KBM-7 (cell line): Measurements from ENCODE around the gene ZFHX2.
"Not testable (repeated sequence)": the region's sequence is repeated elsewhere in the genome, so short reads cannot be mapped to it uniquely, and the experiment has no call there.

ENCODE experiments used
- DNase-seq: peaks from one replicate; pipeline ENCODE4 v3.0.0-alpha.2; 2015
- in situ Hi-C: fragments of 300-500 bp; cut with MboI; formaldehyde crosslinking; loops from 2 replicates; pipeline ENCODE4 v1.14.3; 2020; ENCODE audit warnings: low sequenced_read_pairs, low pct_unique_long_range_greater_than_20kb, mixed read lengths

ZFHX2 gene

DNA sequence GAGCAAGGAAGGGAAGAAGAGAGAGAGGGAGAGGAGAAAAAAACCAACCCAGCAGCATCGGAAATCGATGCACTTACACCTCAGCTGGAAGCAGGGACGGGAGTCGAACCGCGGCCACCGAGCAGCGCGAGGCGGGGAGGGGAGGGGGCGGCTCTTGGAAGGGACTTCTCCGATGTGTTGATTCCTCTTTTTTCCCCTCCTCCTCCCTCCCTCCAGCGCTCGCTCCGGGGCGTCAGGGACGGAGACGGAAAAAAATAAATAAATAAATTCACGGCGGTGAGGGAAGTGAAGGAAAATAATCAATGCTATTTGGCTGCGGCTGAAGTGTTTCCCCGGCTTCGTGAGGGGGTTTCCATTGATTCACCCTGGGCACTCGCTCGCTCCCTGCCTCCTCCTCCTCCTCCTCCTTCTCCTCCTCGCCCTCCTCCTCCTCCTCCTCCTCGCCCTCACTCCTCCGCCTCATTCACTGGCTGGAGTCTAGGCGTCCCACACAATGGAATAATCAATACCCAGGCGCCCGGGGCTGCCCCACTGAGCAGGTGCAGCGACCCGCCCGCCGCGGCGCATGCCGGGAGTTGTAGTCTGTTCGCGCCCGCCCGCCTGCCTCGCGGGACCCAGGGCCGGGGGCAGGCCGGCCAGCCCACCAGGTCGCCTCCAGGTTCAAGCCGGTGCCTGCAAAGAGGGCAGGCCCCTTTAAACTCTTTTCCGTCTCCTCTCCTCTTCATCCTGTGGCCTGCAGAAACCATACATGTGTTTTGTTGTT, at the start of gene ZFHX2:
Gene ZFHX2, minus strand, starts transcription at position 500 of the 763 bp plus-strand sequence. CDS start 16,440 bp downstream, outside the sequence.
- in situ Hi-C loops = no loop called here
- DNase-seq = peak; percentile 86

DNA sequence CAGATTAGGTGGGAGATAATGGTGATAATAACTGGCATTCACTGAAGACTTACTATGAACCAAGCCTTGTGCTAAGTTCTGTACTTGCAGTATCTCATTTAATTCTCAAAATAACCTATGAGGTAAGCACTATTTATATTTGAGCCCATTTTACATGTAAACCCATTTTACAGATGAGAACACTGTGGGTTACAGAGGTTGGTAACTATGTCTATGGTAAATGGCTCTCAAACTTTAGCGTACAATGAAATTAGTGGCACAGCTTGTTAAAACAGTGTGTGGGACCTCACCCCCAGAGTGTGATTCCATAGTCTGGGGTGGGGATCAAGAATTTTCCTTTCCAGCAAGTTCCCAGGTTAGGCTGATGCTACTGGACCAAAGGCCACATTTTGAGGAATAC, 49.2 kb upstream of the ZFHX2 start:
- no peak for DNase-seq
- in situ Hi-C loops = no loop called here

DNA sequence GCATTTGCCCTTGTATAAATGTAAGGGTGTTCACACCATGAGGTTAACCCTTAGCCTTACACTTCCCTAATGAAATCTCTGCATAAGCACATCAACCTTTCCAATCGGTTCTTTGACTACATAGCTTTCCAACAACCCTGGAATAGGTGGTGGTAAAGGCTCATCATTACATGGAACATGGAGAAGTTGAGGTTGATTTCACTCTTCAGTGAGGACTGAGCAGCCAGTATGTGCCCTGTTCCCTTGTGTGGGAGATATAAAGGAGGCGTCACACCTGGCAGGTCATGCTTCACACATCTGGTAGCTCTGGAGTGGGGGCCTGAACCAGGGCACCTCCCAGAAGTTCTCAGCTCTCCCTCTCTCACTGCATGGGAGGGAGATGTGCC, 48.8 kb upstream of the ZFHX2 start:
- in situ Hi-C loops = no loop called here
- no peak for DNase-seq

DNA sequence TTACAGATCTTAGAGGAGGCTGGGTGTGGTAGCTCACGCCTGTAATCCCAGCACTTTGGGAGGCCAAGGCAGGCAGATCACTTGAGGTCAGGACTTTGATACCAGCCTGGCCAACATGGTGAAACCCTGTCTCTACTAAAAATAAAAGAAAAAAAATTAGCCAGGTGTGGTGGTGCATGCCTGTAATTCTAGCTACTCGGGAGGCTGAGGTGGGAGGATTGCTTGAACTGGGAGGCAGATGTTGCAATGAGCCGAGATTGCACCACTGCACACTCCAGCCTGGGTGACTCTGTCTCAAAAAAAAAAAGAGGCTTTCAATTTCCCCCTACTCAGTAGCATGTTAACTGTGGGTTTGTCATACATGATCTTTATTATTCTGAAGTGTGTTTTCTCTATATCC, 42.6 kb upstream of the ZFHX2 start:
- not testable (repeated sequence) for DNase-seq

DNA sequence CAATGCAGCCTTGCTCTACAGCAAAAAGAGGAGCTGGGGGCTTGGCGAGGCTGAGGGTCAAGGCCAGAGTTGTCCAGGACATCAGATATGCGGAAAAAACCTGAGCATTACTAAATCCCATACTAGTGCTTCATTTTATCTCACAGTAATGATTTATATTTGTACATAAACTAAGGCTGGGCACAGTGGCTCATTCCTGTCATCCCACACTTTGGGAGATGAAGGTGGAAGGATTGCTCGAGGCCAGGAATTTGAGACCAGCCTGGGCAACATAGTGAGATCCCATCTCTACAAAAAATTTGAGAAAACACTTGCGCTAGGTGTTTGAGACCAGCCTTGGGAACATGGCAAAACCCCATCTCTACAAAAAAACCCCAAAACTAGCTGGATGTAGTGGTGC, 38.6 kb upstream of the ZFHX2 start:
- DNase-seq = no peak
- in situ Hi-C loops = no loop called here

More for the DNA sequence above, 42.6 kb upstream of the ZFHX2 start:
- in situ Hi-C loops = not testable (repeated sequence)

DNA sequence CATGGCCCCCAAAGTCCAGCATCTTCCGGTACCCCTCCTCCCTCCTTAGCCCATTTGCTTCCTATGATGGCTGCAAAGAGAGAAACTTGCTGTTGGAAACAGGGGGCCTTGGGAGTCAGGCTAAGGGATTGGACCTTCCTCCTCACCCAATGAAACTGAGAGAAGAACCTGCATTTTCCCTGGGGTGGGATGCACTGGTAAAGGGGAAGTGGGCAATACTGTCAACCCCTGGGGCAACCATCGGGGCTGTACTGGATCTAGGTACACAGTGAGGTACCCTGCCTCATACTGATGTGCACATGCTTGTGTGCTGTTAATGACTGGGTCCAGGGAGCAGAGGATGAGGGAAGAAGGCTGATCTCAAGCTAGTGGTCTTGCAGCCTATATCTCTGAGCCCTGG, 38.0 kb upstream of the ZFHX2 start:
- no peak for DNase-seq
- in situ Hi-C loops = no loop called here

DNA sequence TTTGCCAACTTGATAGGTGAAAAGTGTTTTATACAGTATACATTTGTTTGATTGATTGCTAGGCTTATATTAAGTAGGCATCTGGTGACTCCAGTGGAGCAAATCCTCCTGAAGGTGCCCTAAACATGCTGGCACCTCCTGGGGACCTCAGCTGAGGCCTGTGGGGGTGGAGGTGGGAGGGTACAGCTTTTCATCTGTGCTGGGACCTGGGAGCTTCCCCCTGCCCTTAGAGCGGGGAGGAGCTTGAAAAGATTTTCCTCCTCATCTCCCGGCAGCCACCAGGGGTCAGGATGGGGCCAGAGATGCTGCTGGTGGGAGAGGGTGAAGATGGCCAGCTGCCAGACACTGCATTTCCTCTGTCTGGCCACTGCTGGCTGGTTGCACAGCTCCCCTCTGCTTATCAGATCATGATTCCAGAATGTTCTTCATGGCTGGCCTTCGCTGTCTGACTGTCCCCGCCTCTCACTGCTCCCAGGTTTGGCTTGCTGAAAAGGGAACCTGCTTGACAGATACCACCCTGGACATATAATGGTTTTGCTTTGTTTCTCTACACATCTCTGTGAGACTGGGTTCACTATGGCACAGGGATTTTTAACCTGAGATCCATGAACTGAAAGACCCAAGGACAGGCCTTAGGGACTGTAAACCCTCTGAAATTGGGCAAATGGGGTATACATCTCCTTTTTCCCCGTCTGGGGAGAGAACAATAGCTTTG, 37.5 kb upstream of the ZFHX2 start:
- DNase-seq = peak; percentile 97
- in situ Hi-C loops = no loop called here

DNA sequence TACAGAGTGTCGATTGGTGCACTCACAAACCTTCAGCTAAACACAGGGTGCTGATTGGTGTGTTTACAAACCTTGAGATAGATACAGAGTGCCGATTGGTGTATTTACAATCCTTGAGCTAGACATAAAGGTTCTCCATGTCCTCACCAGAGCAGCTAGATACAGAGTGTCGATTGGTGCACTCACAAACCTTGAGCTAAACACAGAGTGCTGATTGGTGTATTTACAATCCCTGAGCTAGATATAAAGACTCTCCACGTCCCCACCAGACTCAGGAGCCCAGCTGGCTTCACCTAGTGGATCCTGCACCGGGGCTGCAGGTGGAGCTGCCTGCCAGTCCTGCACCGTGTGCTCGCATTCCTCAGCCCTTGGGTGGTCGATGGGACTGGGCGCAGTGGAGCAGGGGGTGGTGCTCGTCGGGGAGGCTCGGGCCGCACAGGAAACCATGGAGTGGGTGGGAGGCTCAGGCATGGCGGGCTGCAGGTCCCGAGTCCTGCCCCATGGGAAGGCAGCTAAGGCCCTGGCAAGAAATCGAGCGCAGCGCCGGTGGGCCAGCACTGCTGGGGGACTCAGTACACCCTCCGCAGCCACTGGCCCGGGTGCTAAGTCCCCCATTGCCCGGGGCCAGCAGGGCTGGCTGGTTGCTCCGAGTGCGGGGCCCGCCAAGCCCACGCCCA, 33.1 kb upstream of the ZFHX2 start:
- DNase-seq, in situ Hi-C loops: not testable (repeated sequence)

DNA sequence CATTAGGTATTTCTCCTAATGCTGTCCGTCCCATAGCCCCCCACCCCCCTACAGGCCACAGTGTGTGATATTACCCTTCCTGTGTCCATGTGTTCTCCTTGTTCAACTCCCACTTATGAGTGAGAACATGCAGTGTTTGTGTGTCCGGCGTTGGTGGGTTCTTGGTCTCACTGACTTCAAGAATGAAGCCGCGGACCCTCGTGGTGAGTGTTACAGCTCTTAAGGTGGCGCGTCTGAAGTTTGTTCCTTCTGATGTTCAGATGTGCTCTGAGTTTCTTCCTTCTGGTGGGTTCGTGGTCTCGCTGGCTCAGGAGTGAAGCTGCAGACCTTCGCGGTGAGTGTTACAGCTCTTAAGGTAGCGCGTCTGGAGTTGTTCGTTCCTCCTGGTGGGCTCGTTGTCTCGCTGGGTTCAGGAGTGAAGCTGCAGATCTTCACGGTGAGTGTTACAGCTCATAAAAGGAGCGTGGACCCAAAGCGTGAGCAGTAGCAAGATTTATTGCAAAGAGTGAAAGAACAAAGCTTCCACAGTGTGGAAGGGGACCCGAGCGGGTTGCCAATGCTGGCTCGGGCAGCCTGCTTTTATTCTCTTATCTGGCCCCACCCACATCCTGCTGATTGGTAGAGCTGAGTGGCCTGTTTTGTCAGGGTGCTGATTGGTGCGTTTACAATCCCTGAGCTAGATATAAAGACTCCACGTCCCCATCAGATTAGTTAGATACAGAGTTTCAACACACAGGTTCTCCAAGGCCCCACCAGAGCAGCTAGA, 32.4 kb upstream of the ZFHX2 start:
- in situ Hi-C loops, DNase-seq: not testable (repeated sequence)

DNA sequence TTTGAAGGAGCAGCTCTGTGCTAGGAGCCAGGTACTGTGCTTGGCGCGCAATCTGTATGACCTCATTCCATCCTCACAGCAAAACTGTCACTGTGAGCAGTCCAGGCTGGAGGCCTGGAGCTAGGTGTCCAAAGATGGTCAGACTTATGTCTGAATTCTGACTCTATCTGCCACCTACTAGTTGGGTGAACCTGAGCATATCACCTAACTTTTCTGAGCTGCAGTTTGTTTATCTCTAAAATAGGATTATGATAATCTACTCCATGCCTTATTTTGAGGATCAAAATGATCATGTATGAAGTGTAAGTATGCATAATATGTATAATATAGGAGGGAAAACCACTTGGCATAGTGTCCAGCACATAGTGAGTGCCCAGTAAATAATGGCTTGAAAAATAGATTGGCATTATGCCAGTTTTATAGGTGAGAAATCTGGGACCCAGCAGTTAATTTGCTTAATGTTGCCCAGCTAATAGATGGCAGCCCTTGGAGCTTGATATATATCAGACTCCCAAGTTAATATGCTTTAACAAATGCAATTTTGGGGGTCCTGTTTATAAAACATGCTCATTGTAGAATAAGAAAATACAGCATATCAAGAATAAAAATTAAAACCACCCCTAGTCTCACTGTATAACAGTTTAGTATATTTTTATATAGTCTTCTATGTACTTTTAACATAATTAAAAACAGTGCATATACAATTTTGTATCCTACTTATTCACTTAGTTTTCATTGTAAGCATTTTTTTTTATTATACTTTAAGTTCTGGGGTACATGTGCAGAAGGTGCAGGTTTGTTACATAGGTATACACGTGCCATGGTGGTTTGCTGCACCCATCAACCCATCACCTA, 31.6 kb upstream of the ZFHX2 start:
- in situ Hi-C loops = no loop called here
- no peak for DNase-seq

DNA sequence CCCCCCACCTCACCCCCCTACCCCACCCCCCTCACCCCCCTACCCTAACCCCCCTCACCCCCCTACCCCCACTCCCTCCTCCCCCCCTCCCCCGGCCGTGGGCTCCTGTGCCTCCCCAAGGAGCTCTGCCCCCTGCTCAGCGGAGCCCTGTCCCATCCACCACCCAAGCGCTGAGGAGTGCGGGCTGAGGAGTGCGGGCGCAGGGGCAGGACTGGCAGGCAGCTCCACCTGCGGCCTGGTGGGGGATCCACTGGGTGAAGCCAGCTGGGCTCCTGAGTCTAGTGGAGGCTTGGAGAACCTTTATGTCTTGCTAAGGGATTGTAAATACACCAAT, 29.4 kb upstream of the ZFHX2 start:
- in situ Hi-C loops = no loop called here
- DNase-seq = no peak

DNA sequence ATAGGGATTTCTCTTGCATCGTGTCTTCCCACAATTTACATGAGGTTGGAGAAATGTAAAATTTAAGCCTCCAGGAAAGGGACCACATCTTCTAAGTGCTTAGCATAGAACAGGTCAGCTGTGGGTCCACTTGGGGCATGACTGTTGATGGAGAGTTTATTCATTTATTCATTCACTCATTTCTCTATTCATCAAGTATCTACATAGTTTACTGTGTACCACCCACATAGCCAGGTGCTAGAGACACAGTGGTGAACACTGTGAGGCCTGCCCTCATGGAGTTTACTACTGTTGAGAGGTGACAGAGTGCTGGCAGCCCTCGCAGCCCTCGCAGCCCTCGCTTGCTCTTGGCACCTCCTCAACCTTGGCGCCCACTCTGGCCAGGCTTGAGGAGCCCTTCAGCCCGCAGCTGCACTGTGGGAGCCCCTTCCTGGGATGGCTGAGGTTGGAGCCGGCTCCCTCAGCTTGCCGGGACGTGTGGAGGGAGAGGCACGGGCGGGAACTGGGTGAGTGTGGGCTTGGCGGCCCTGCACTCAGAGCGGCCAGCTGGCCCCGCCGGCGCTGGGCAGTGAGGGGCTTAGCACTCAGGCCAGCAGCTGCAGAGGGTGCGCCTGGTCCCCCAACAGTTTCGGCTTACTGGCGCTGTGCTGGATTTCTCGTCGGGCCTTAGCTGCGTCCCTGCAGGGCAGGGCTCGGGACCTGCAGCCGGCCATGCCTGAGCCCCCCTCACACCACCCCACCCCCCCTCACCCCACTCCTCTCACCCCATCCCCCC, 28.8 kb upstream of the ZFHX2 start:
- in situ Hi-C loops = no loop called here
- no peak for DNase-seq

DNA sequence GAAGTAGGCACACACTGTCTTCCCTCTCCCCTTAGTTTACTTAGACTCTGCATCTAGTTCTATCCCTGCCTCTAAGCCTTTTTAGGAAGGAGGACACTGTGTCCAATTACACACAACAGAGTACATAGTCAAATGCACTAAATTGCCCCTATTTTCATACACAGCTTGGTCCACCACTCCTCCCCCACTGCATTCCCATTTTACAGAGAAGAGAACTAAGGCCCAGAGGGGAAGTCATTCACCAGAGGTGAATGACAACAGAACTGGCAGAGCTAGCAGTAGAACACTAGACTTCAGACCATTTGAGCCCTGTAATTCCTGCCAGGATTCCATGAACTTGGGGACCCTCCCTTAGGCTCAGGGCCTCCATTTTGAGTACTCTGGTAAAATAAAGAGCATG, 28.2 kb upstream of the ZFHX2 start:
- no peak for DNase-seq
- in situ Hi-C loops = no loop called here

DNA sequence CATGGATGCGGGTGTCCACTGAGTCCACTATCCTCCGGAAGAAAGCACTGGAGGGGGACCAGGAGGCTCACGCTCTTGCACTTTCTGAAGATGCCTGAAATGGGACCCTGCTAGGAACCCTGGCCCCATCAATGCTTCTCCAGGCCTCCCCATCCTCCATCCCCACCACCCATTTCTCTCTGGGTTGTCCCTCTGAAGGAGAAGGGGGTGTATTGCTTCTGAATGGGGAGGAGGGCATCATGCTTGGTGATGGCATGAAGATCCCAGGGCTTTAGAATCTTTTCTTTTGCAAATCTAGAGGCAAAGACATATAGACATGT, 27.7 kb upstream of the ZFHX2 start:
- in situ Hi-C loops = no loop called here
- no peak for DNase-seq

DNA sequence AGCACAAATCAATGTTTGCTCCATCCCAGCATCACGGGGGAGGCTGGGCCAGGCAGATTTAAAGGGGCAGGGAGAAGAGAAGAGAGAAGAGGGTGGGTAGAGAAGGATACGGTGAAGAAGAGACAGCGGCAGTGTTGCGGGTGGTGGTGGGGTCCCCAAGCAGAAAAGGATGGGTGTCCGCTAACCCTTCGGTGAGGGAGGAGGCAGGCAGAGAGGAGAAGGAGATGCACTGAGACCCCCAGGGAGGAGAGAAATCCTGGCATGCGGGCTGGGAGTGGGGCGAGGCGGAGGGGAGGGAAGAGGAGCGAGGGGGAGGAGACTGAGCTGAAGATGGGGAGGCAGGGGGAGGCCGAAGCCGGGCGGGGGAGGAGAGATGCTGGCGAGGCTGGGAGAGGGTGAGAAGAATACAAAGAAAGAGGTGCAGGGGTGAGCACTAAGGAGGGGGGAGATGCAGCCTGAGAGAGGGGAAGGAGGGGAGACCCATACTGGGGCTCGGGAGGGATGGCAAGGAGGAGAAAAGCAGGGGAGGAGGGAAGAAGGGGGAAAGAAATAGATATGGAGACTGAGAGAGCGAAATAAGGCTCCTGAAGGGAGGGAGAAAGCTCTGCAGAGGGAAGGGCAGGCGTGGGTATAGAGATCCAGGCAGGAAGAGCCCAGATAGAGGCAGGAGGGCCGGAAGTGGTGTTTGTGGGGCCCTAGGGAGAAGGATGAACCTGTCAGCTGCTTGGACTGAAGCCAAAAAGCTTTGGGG, 27.2 kb upstream of the ZFHX2 start, which contains the start of gene JPH4:
Gene JPH4, minus strand, starts transcription at position 231 of the 751 bp plus-strand sequence. CDS start 1,337 bp downstream, outside the sequence.
- in situ Hi-C loops = no loop called here
- DNase-seq = no peak

DNA sequence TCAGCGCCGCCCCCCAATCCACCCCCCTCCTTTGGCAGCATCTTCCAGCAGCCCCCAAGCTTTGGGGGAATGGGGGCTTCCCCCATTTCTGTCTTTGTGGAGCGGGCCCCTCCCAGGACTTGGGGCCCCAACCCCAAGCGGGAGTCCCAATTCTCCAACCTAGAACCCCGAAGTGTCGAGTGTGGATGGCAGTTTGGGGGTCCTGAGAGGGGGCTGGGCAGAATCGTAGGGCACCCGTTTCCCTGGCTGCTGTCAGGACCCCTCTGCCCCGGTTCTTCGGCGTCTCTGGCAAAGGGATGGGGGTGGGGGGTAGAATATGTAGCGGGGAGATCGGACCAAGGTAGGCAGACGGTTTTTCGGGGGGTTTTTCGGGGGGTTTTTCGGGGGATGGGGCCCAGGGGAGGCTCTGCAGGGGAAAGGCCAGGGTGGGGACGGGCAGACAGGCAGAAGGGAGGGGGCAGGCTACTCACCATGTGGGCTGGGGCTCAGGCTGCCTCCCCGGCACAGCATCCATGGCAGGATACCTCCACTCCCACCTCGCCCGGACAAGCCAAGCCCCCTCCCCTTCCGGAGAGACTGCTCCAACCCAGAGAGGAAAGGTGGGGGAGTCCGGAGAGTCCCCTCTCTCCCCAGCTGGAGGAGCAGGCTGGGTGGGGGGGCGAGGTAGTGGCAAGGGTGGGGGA, 26.3 kb upstream of the ZFHX2 start:
- in situ Hi-C loops = no loop called here
- DNase-seq = no peak
